CD4-positive, alpha-beta T cell treated with Interleukin-17A for 1 hour (primary cell): ENCODE results near the gene NR1D1.

Experiments
- DNase-seq: peaks from one replicate; pipeline ENCODE4 v3.0.0-alpha.2; 2020

The NR1D1 gene

GRCh38 chr17:40073454-40074174 is 26.8 kb downstream of the NR1D1 start:
- DNase-seq, result no peak

- no peak for DNase-seq
These were observed 27.5 kb downstream of the NR1D1 start for GRCh38 chr17:40072735-40073346.

GRCh38 chr17:40072040-40072734 is 28.2 kb downstream of the NR1D1 start:
- DNase-seq, result no peak

GRCh38 chr17:40071313-40072039 is 28.9 kb downstream of the NR1D1 start:
- no peak for DNase-seq

- no peak for DNase-seq
These were observed 29.6 kb downstream of the NR1D1 start for GRCh38 chr17:40070709-40071312.

GRCh38 chr17:40069751-40070708 is 30.4 kb downstream of the NR1D1 start:
- peak; percentile 72 for DNase-seq

GRCh38 chr17:40068917-40069750 is 31.3 kb downstream of the NR1D1 start:
- DNase-seq, result peak; percentile 82

GRCh38 chr17:40068584-40068916 is 31.8 kb downstream of the NR1D1 start:
- DNase-seq, result no peak

- no peak for DNase-seq
These were observed 32.2 kb downstream of the NR1D1 start for GRCh38 chr17:40068129-40068581.

- no peak for DNase-seq
These were observed 32.7 kb downstream of the NR1D1 start for GRCh38 chr17:40067710-40068109.

GRCh38 chr17:40065769-40066510 is 34.4 kb downstream of the NR1D1 start:
- DNase-seq, result no peak

GRCh38 chr17:40064971-40065768 is 35.2 kb downstream of the NR1D1 start:
- DNase-seq, result no peak

GRCh38 chr17:40063901-40064531 is 36.4 kb downstream of the NR1D1 start:
- DNase-seq, result no peak

GRCh38 chr17:40063187-40063771 is 37.1 kb downstream of the NR1D1 start:
- DNase-seq, result peak; percentile 35

GRCh38 chr17:40062329-40063186 is 37.8 kb downstream of the NR1D1 start, which contains the start of gene THRA:
THRA (plus strand) TSS chr17:40062965; CDS start chr17:40074489, 11,524 bp downstream.
- DNase-seq, result peak; percentile 69

GRCh38 chr17:40061609-40062038 is 38.8 kb downstream of the NR1D1 start:
- no peak for DNase-seq
